ENCODE measurements around the gene PHF2. TPM values are rescaled to one million over a fixed set of nuclear protein-coding genes. Genes with fewer than 3 reads are reported as not detected.

PHF2 gene
- total RNA-seq, 2 donors from 2014 or later, result 15.0 to 19.8 TPM

DNA sequence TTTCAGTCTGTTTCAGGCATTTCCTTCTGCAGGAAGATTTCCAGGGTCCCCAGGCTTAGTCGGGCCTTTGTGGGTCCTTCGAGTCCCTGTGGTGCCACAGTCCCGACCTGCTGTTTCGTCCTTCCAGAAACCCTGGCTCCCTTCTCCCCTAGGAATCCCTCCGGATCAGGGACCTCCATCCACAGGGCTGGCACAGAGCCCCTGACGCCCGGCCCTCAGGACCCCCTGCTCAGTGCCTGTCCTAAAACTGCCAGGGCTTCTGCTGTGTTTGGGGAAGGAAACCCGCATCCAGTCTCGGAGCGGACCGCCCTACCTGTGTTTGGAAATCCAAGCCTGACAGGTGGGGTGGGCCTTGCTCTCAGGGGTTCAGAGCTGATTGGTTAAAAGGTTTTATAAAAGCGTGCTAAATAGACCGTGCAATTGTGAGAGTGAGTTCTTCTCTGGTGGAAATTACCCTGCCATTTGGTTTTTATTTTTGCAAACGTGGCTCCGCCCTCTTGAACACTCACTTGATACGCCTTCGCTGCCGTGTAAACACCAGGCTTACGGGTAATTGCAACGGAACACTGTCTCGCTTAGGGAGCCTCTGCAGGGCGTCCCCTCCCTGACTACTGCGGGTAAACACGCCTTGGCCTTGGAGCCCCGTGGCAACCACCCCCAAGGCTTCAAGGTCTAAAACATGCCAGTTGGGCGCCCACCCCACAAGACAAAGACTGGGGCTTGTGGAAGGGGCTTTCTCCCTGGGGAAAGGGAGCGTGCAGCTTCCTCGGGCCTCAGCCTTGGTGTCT lies 121.2 kb downstream of the PHF2 start:
- TF ChIP-seq, protein P1, sequence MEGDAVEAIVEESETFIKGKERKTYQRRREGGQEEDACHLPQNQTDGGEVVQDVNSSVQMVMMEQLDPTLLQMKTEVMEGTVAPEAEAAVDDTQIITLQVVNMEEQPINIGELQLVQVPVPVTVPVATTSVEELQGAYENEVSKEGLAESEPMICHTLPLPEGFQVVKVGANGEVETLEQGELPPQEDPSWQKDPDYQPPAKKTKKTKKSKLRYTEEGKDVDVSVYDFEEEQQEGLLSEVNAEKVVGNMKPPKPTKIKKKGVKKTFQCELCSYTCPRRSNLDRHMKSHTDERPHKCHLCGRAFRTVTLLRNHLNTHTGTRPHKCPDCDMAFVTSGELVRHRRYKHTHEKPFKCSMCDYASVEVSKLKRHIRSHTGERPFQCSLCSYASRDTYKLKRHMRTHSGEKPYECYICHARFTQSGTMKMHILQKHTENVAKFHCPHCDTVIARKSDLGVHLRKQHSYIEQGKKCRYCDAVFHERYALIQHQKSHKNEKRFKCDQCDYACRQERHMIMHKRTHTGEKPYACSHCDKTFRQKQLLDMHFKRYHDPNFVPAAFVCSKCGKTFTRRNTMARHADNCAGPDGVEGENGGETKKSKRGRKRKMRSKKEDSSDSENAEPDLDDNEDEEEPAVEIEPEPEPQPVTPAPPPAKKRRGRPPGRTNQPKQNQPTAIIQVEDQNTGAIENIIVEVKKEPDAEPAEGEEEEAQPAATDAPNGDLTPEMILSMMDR (IDR thresholded peaks at IDR 0.05), result no peak
- WGBS, 2 donors, result 77 to 78% methylated on average over 22 to 25 of the region's 28 CpGs
- Histone ChIP-seq H3K4me1 (no peaks in the 10 kb centered on the region), H3K36me3 (replicated peaks in 1 of 2; ENCODE audit: insufficient read depth in 1 of 2, low read depth in 2 of 2) (no peaks in the 10 kb centered on the region), H3K27me3 (no peaks in the 10 kb centered on the region), H3K4me3 (no peak overlapping the region), H3K27ac (no peak overlapping the region), H3K9me3 (peaks cover 0 to 8% (median 0%) of the 10 kb centered on the region in 3 donors)
- intact Hi-C loops (cut with DNase I), result no loop called here
- DNase-seq (no peak), ATAC-seq (no peak)

DNA sequence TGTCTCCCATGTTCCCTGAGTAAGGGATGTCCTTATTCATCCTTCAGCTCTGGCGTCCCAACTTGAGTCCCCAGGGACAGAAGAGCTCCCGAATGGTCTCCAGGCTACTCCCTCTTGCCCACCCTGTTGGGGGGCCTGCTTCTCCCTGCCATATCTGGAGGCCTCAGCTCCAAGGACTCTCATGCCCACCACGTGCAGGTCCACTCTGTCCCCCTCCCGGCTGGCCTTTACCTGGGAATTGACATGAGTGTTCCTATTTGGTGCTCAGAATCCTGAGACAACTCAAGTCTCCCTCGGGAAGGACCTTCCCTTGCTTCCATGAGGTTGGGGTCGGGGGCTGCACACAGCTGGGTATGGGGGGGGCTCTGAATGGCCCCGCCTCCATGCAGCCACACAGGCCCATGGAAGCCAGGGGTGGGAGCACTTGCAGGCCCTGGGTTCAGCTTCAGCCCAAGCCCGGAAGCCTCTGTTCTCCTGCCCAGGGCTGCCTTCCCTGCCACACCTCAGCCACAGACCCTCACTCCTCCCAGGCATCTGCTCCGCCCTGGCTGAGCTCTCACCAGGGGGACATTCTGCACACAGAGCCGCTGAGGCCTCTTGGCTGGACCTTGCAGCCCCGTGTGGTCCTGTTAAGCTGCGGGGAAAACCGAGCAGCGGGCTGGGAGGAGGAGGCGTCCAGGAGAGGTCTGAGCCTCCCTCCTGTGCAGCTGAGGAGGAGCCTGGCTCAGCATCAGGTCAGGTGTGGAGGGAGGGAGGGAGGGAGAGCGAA lies 121.9 kb downstream of the PHF2 start:
- Histone ChIP-seq H3K27ac (no peak overlapping the region), H3K9me3 (peaks cover 0 to 8% (median 0%) of the 10 kb centered on the region in 3 donors), H3K36me3 (replicated peaks in 1 of 2; ENCODE audit: insufficient read depth in 1 of 2, low read depth in 2 of 2) (no peaks in the 10 kb centered on the region), H3K4me3 (no peak overlapping the region), H3K27me3 (no peaks in the 10 kb centered on the region), H3K4me1 (no peaks in the 10 kb centered on the region)
- intact Hi-C loops (cut with DNase I), result no loop called here
- ATAC-seq (no peak), DNase-seq (no peak)
- 61 to 67% methylated on average over 12 to 15 of the region's 16 CpGs for WGBS, 2 donors
- no peak for TF ChIP-seq POLR2A (IDR thresholded peaks at IDR 0.05)
- TF ChIP-seq, protein P1 (IDR thresholded peaks at IDR 0.05), result no peak

DNA sequence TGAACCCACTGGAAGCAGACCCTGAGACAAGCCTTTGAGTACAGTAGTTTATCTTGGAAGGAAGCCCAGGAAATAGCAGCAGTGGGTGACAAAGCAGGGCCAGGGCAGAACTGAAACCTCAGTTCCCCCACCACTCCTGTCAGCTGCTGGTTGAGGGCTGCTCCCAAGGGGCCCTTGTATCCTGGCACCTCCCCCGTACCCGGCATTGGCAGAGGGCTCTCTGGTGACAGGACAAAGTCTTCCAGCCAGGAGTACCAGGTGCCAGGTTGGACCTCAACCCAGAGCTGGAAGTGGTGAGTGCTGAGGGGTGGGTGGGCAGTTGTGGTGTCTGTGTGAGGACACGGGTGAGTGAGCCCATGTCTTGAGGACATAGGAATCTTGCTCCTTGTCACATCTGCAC lies 123.3 kb downstream of the PHF2 start:
- H3K4me3 ChIP-seq, result no peak overlapping the region
- H3K27me3 ChIP-seq, result no peaks in the 10 kb centered on the region
- DNase-seq (no peak), ATAC-seq (no peak)
- no peak for TF ChIP-seq POLR2A (IDR thresholded peaks at IDR 0.05)
- TF ChIP-seq, protein P1 (IDR thresholded peaks at IDR 0.05), result no peak
- H3K4me1 ChIP-seq, result no peaks in the 10 kb centered on the region
- H3K27ac ChIP-seq, result no peak overlapping the region
- intact Hi-C loops (cut with DNase I), result no loop called here
- 49 to 87% methylated on average over 2 to 3 of the region's 3 CpGs for WGBS, 2 donors
- no peaks in the 10 kb centered on the region for H3K36me3 ChIP-seq (replicated peaks in 1 of 2; ENCODE audit: insufficient read depth in 1 of 2, low read depth in 2 of 2)
- H3K9me3 ChIP-seq, result peaks cover 0 to 8% (median 0%) of the 10 kb centered on the region in 3 donors

DNA sequence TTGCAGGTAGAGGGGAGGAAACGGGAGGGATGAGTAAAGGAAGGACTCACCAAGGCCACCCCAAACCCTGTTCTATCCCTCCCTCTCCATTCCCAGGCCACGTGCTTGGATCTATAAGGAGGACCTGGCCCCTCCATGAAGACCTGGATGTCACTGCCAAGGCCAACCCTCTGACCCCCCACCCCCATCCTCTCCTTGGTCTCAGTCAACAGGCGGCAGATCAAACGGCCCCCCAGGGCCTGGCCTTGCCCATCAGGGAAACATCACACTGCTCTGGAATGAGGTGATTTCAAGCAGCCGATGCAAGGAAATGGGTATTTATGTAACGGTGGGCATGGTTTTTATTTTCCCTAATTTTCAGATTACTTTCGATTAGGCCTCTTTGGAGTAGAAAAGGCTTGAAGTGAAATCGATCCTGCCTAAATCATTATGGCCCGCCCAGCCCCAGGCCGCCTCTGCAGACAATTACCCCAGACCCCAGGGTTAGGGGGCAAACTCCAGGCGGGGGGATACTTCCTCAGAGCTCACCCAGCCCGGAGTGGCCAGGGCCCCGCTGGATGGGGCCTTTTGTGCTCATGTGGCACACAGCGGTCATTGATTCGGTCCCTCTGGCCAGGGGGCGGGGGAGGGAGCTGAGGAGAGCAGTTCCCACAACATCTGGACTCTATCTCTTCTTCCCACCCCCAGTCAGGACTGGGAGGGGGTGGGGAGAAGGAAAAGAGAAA lies 125.3 kb downstream of the PHF2 start:
- no peaks in the 10 kb centered on the region for H3K36me3 ChIP-seq (replicated peaks in 1 of 2; ENCODE audit: insufficient read depth in 1 of 2, low read depth in 2 of 2)
- no peak overlapping the region for H3K27ac ChIP-seq
- no peak for ATAC-seq
- TF ChIP-seq, protein P1 (IDR thresholded peaks at IDR 0.05), result no peak
- no peak for TF ChIP-seq POLR2A (IDR thresholded peaks at IDR 0.05)
- WGBS, 2 donors, result 82 to 87% methylated on average over 15 to 16 of the region's 16 CpGs
- H3K4me1 ChIP-seq, result no peaks in the 10 kb centered on the region
- peaks cover 0 to 10% (median 0%) of the 10 kb centered on the region in 3 donors for H3K9me3 ChIP-seq
- H3K4me3 ChIP-seq, result no peak overlapping the region
- no peak for DNase-seq
- intact Hi-C loops (cut with DNase I), result no loop called here
- no peaks in the 10 kb centered on the region for H3K27me3 ChIP-seq

Measured in body of pancreas (tissue), 4 donors.